A549 (cell line): ENCODE results near the gene CDCA3.

Experiments
- CEBPB ChIP-seq, 2 experiments: fragments of >200 bp in 1 of 2; sonication (Bioruptor Twin) in 1 of 2; formaldehyde crosslinking in 1 of 2; IDR thresholded peaks; 2 replicates each; pipeline ENCODE4 v1.6.1; 2012 to 2016
- ELK1 ChIP-seq: fragments of 150-350 bp; IDR thresholded peaks from 2 replicates; pipeline ENCODE4 v1.6.1; 2014; ENCODE audit warnings: low read depth, mild to moderate bottlenecking, low read length
- EP300 ChIP-seq, 2 experiments: fragments of >200 bp; sonication (Bioruptor Twin); formaldehyde crosslinking; IDR thresholded peaks; 2 replicates in 1 of 2; 3 replicates in 1 of 2; pipeline ENCODE4 v1.6.1; 2016 to 2017
- ESRRA ChIP-seq: fragments of 150-350 bp; IDR thresholded peaks from 2 replicates; pipeline ENCODE4 v1.6.1; 2014; ENCODE audit warnings: mild to moderate bottlenecking, low read length, borderline replicate concordance
- HES2 ChIP-seq: fragments of >200 bp; sonication (Bioruptor Twin); formaldehyde crosslinking; IDR thresholded peaks from 2 replicates; pipeline ENCODE4 v1.6.1; 2016
- MAX ChIP-seq: IDR thresholded peaks from 2 replicates; pipeline ENCODE4 v1.6.1; 2012
- MYC ChIP-seq: IDR thresholded peaks from 2 replicates; pipeline ENCODE4 v1.6.1; 2012; ENCODE audit warnings: mild to moderate bottlenecking, inconsistent platforms, low read length, improper control_type of control experiment, borderline replicate concordance
- POLR2A ChIP-seq: IDR thresholded peaks from 2 replicates; pipeline ENCODE4 v1.6.1; 2012; ENCODE audit warnings: mild to moderate bottlenecking, low read length
- RNF2 ChIP-seq: fragments of 200-600 bp; sonication (generic); IDR thresholded peaks from 2 replicates; pipeline ENCODE4 v1.6.1; 2016; ENCODE audit warnings: low read depth, mild to moderate bottlenecking, antibody characterized with exemption, moderate library complexity, borderline replicate concordance
- USF2 ChIP-seq: fragments of 450-650 bp; IDR thresholded peaks from 2 replicates; pipeline ENCODE4 v1.6.1; 2014; ENCODE audit warnings: antibody characterized with exemption
- TF ChIP-seq, protein P1 (sequence below): fragments of >200 bp; sonication (Bioruptor Twin); formaldehyde crosslinking; IDR thresholded peaks from 3 replicates; pipeline ENCODE4 v1.5.1; 2016
- TF ChIP-seq, protein P2 (sequence below): fragments of 250-450 bp; sonication (Bioruptor Pico); IDR thresholded peaks from 2 replicates; pipeline ENCODE4 v1.5.0; 2021; ENCODE audit warnings: mild to moderate bottlenecking, moderate library complexity, borderline replicate concordance
- TF ChIP-seq, protein P3 (sequence below): fragments of 200-600 bp; sonication (generic); IDR thresholded peaks from 2 replicates; pipeline ENCODE4 v1.6.1; 2016; ENCODE audit warnings: antibody characterized with exemption, mild to moderate bottlenecking, moderate library complexity

DNA sequence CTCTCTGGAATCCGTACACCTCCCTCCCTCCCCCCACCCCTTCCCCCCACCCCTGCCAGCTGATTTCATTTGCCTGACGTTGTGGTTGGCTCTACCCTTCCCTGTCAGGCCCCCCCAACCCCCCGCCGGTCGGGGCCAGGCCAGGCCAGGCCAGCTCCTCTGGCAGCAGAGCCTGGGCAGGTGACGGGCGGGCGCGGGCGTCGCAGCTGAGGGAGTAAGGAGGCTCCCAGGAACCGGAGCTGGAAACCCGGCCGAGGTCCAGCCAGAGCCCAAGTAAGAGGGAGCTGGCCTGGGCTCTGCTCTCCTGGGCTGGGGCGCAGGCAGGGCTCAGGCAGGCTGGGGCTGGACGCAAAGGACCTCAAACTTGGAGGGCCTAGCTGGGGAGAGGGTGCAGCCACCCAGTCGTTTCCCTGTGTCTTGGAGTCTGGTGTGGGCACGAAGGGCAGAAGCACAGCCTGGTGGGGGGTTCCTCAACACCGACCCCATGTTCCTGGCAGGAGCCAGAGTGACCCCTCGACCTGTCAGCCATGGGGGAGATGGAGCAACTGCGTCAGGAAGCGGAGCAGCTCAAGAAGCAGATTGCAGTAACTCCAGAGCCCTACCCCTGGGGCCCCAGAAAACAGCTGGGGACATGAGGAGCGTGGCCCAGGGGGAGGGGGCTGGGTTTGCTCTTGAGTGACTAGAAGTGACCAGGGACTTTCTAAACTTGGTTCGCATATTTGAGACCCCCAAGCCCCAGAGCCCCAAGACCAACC is 10.1 kb downstream of the CDCA3 start, which contains the start of gene GNB3:
- TF ChIP-seq, protein P1, sequence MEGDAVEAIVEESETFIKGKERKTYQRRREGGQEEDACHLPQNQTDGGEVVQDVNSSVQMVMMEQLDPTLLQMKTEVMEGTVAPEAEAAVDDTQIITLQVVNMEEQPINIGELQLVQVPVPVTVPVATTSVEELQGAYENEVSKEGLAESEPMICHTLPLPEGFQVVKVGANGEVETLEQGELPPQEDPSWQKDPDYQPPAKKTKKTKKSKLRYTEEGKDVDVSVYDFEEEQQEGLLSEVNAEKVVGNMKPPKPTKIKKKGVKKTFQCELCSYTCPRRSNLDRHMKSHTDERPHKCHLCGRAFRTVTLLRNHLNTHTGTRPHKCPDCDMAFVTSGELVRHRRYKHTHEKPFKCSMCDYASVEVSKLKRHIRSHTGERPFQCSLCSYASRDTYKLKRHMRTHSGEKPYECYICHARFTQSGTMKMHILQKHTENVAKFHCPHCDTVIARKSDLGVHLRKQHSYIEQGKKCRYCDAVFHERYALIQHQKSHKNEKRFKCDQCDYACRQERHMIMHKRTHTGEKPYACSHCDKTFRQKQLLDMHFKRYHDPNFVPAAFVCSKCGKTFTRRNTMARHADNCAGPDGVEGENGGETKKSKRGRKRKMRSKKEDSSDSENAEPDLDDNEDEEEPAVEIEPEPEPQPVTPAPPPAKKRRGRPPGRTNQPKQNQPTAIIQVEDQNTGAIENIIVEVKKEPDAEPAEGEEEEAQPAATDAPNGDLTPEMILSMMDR, result no peak
- TF ChIP-seq POLR2A, result no peak
- TF ChIP-seq, protein P2, sequence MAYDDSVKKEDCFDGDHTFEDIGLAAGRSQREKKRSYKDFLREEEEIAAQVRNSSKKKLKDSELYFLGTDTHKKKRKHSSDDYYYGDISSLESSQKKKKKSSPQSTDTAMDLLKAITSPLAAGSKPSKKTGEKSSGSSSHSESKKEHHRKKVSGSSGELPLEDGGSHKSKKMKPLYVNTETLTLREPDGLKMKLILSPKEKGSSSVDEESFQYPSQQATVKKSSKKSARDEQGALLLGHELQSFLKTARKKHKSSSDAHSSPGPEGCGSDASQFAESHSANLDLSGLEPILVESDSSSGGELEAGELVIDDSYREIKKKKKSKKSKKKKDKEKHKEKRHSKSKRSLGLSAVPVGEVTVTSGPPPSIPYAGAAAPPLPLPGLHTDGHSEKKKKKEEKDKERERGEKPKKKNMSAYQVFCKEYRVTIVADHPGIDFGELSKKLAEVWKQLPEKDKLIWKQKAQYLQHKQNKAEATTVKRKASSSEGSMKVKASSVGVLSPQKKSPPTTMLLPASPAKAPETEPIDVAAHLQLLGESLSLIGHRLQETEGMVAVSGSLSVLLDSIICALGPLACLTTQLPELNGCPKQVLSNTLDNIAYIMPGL (CRISPR knock-in tag), result no peak
- no peak for TF ChIP-seq EP300 (IDR thresholded peaks at IDR 0.05)
- TF ChIP-seq RNF2, result no peak
- TF ChIP-seq USF2, result no peak
- no peak for TF ChIP-seq MYC
- no peak for TF ChIP-seq MAX
- TF ChIP-seq, protein P3, sequence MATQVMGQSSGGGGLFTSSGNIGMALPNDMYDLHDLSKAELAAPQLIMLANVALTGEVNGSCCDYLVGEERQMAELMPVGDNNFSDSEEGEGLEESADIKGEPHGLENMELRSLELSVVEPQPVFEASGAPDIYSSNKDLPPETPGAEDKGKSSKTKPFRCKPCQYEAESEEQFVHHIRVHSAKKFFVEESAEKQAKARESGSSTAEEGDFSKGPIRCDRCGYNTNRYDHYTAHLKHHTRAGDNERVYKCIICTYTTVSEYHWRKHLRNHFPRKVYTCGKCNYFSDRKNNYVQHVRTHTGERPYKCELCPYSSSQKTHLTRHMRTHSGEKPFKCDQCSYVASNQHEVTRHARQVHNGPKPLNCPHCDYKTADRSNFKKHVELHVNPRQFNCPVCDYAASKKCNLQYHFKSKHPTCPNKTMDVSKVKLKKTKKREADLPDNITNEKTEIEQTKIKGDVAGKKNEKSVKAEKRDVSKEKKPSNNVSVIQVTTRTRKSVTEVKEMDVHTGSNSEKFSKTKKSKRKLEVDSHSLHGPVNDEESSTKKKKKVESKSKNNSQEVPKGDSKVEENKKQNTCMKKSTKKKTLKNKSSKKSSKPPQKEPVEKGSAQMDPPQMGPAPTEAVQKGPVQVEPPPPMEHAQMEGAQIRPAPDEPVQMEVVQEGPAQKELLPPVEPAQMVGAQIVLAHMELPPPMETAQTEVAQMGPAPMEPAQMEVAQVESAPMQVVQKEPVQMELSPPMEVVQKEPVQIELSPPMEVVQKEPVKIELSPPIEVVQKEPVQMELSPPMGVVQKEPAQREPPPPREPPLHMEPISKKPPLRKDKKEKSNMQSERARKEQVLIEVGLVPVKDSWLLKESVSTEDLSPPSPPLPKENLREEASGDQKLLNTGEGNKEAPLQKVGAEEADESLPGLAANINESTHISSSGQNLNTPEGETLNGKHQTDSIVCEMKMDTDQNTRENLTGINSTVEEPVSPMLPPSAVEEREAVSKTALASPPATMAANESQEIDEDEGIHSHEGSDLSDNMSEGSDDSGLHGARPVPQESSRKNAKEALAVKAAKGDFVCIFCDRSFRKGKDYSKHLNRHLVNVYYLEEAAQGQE, result no peak
- no peak for TF ChIP-seq ELK1
- TF ChIP-seq ESRRA, result no peak
- TF ChIP-seq HES2, result no peak
- no peak for TF ChIP-seq CEBPB (IDR thresholded peaks at IDR 0.05)
